CD4-positive, alpha-beta T cell treated with Interleukin-2 at 100 ng/mL for 4 hours (primary cell): ENCODE results near the gene SGCB.
A peak's percentile ranks its signal among the peaks of the same experiment; 100 is the strongest.
"Not testable (repeated sequence)": the region's sequence is repeated elsewhere in the genome, so short reads cannot be mapped to it uniquely, and the experiment has no call there.

Source experiments
- DNase-seq: peaks from one replicate; pipeline ENCODE4 v3.0.0-alpha.2; 2020; ENCODE audit warnings: low spot score

SGCB gene

GRCh38 chr4:52038103-52038912 lies at the start of gene SGCB:
TSS of gene SGCB (minus strand) at chr4:52038299. CDS start at chr4:52038259, 40 bp downstream.
- DNase-seq = peak; percentile 68

GRCh38 chr4:52086425-52086824 lies 48.3 kb upstream of the SGCB start:
- DNase-seq = not testable (repeated sequence)

- DNase-seq = no peak
Measured at GRCh38 chr4:52081216-52081615, 43.1 kb upstream of the SGCB start.

GRCh38 chr4:52079659-52080058 lies 41.6 kb upstream of the SGCB start:
- DNase-seq = no peak

- DNase-seq = no peak
Measured at GRCh38 chr4:52076731-52077130, 38.6 kb upstream of the SGCB start.

- DNase-seq = no peak
Measured at GRCh38 chr4:52071791-52072546, 33.9 kb upstream of the SGCB start.

GRCh38 chr4:52069571-52069970 lies 31.5 kb upstream of the SGCB start:
- no peak for DNase-seq

GRCh38 chr4:52059372-52059771 lies 21.3 kb upstream of the SGCB start:
- DNase-seq = no peak

- DNase-seq = no peak
Measured at GRCh38 chr4:52058275-52058674, 20.2 kb upstream of the SGCB start.

GRCh38 chr4:52057196-52057595 lies 19.1 kb upstream of the SGCB start:
- no peak for DNase-seq

GRCh38 chr4:52054254-52054653 lies 16.2 kb upstream of the SGCB start:
- no peak for DNase-seq

- no peak for DNase-seq
Measured at GRCh38 chr4:52052475-52052780, 14.3 kb upstream of the SGCB start.

GRCh38 chr4:52051615-52052474 lies 13.7 kb upstream of the SGCB start:
- no peak for DNase-seq

- no peak for DNase-seq
Measured at GRCh38 chr4:52051213-52051614, 13.1 kb upstream of the SGCB start, which contains the start of gene SPATA18. TSS of gene SPATA18 (plus strand) at chr4:52051304. CDS start at chr4:52051705, 401 bp downstream.

GRCh38 chr4:52049266-52049665 lies 11.2 kb upstream of the SGCB start:
- no peak for DNase-seq

- DNase-seq = no peak
Measured at GRCh38 chr4:52045028-52045427, 6.9 kb upstream of the SGCB start.

GRCh38 chr4:52037689-52038102 lies 403 bp downstream of the SGCB start:
- peak; percentile 7 for DNase-seq

- no peak for DNase-seq
Measured at GRCh38 chr4:52036886-52037530, 1.1 kb downstream of the SGCB start.

GRCh38 chr4:52035190-52035589 lies 2.9 kb downstream of the SGCB start:
- DNase-seq = no peak

GRCh38 chr4:52032005-52032404 lies 6.1 kb downstream of the SGCB start:
- DNase-seq = no peak

GRCh38 chr4:52028970-52029369 lies 9.1 kb downstream of the SGCB start:
- no peak for DNase-seq
